ENCODE measurements around the gene RETREG2. TPM values are rescaled to one million over a fixed set of nuclear protein-coding genes. Genes with fewer than 3 reads are reported as not detected.

Gene RETREG2
- total RNA-seq, 1 experiment from 2014 or later: 106 TPM

GRCh38 chr2:219207884-219208740 is 30.0 kb downstream of the RETREG2 start:
- H3K4me3 ChIP-seq (ENCODE audit: low read depth in 2 of 2, low read length in 2 of 2): peak overlapping the region; percentile 55 to 93
- peak overlapping the region; percentile 84 for H3K27ac ChIP-seq (ENCODE audit: low read length)
- H3K9me3 ChIP-seq (ENCODE audit: control insufficient read depth, insufficient read depth, low read depth, low read length): no peaks in the 10 kb centered on the region
- H3K27me3 ChIP-seq (ENCODE audit: control insufficient read depth, insufficient read depth, low read length): no peaks in the 10 kb centered on the region
- 0 out of 2 replicates have a peak, but pooled peaks cover 2% of the 10 kb centered on the region for H3K36me3 ChIP-seq (ENCODE audit: control insufficient read depth, insufficient read depth, low read length)
- ATAC-seq (no peak), DNase-seq (ENCODE audit: low read depth, low spot score) (no peak)
- ChIA-PET CTCF (no interaction called here), POLR2A (no interaction called here)
- H3K4me1 ChIP-seq (ENCODE audit: control insufficient read depth, insufficient read depth, low read length): peaks cover 16% of the 10 kb centered on the region
- no TSS peak for BruUV-seq (replicated peaks)
- TF ChIP-seq POLR2AphosphoS5 (IDR thresholded peaks at IDR 0.05; ENCODE audit: low read depth, low read length): no peak
- intact Hi-C loops (cut with micrococcal nuclease; ENCODE audit: unreplicated experiment): no loop called here
- in situ Hi-C loops (cut with HindIII; ENCODE audit: low pct_unique_long_range_greater_than_20kb, low sequenced_read_pairs): no loop called here

DNA sequence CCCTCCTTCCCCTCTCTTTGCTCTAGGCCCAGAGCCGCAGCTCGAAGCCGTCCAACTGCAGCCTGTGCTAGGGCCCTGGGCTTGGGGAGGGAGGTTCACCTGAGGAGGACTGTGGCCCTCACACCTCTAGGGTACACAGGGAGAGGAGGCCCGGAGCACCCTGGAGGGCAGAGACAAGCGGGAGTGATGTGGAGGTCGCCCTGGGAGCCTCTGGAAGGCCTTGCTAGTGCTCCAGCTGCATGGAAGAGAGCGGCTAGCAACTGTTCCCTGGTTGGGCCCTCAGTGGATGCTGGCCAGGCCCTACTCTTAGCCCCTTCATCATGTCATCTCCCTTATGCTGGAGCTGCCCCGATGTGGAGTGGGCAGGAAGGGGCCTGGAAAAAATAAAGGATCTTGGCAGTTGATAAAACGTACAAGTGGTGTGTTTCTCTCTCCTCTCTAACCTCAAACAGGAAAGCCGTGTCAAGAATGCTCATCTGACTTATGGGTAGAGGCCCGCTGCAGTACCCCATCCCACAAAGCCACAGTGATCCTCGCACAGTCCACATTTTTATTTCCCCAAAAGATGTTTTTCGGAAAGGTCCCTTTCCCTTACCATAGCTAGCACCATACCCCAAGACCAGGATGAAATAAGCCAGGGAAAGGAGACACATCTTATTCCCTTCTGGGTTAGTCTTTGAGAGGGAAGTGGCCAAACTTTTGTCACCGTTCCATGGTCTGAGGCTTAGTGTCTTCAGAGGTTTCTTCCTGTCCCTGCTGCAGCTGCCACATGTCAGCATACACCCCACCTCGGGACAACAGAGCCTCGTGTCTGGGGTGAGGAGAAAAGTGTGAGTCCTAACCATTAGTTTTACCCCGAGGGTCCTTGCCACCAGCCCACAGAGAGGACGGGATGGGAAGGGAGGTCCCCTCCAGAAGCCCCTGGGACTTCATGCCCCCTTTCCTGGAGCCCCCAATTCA is 31.4 kb downstream of the RETREG2 start:
- TF ChIP-seq TCF7L2 (IDR thresholded peaks at IDR 0.05; ENCODE audit: low read depth, low read length): no peak
- no peak for TF ChIP-seq REST (IDR thresholded peaks at IDR 0.05; ENCODE audit: insufficient read depth in 1 of 2, low read depth in 2 of 2, low read length in 1 of 2)
- TF ChIP-seq POLR2AphosphoS5 (IDR thresholded peaks at IDR 0.05; ENCODE audit: low read depth, low read length): no peak; the same call in 1 of the 2 replicates
- no peak for TF ChIP-seq SIN3A (IDR thresholded peaks at IDR 0.05; ENCODE audit: borderline replicate concordance, insufficient read depth, low read depth, low read length)
- no peak for TF ChIP-seq CTCF (IDR thresholded peaks at IDR 0.05)
- ATAC-seq (no peak), DNase-seq (ENCODE audit: low read depth, low spot score) (no peak)
- in situ Hi-C loops (cut with HindIII; ENCODE audit: low pct_unique_long_range_greater_than_20kb, low sequenced_read_pairs): no loop called here
- H3K4me1 ChIP-seq (ENCODE audit: control insufficient read depth, insufficient read depth, low read length): peaks cover 16% of the 10 kb centered on the region
- no TSS peak for BruUV-seq (replicated peaks)
- no peaks in the 10 kb centered on the region for H3K27me3 ChIP-seq (ENCODE audit: control insufficient read depth, insufficient read depth, low read length)
- 0 out of 2 replicates have a peak, but pooled peaks cover 2% of the 10 kb centered on the region for H3K36me3 ChIP-seq (ENCODE audit: control insufficient read depth, insufficient read depth, low read length)
- no peak overlapping the region for H3K27ac ChIP-seq (ENCODE audit: low read length)
- intact Hi-C loops (cut with micrococcal nuclease; ENCODE audit: unreplicated experiment): loop anchor here (10.0 kb wide), 1 partner anchor 45 kb away; the partner anchor contains the start of gene NHEJ1
- H3K9me3 ChIP-seq (ENCODE audit: control insufficient read depth, insufficient read depth, low read depth, low read length): no peaks in the 10 kb centered on the region
- H3K4me3 ChIP-seq (ENCODE audit: low read depth in 2 of 2, low read length in 2 of 2): no peak overlapping the region
- CTCF ChIA-PET: no interaction called here
- POLR2A ChIA-PET: interaction anchor here (0.6 kb wide), 1 partner anchor 51 kb away, joined by 3 read pairs; no protein-coding TSS in a partner anchor

All from Panc1 (cell line).